Measurements from ENCODE around the gene SEL1L. TPM values are rescaled to one million over a fixed set of nuclear protein-coding genes. Genes with fewer than 3 reads are reported as not detected.
"Not testable (repeated sequence)": the region's sequence is repeated elsewhere in the genome, so short reads cannot be mapped to it uniquely, and the experiment has no call there.

The SEL1L gene
- polyA plus RNA-seq, 1 experiment = 40.7 TPM

DNA sequence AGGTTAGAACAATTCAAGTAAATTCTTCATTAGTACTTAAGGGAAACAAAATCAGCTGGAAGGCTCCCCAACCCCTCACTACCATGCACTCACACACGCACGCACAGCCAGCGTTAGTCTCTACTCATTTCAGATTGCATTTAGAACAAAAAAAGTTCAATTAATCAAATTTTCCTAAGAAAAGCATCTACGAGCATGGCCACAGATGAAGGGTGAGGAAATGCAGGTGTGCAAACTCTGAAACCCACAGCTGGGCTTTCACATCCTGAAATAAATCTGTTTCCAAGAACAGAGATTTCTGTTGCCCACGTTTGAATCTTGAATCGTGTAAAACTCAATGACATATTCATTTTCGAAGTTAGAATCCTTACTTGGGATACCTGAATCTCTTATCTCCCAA is 62.6 kb downstream of the SEL1L start:
- no peak overlapping the region for H3K27ac ChIP-seq (ENCODE audit: low read depth, low read length)
- ChIA-PET POLR2A (interaction anchor here (0.7 kb wide), 1 partner anchor 17 kb away, joined by 5 read pairs; no protein-coding TSS in a partner anchor), CTCF (interaction anchor here (4.8 kb wide), 1 partner anchor 202 kb away, joined by 21 read pairs; no protein-coding TSS in a partner anchor)
- no peaks in the 10 kb centered on the region for H3K9me3 ChIP-seq (ENCODE audit: control insufficient read depth, insufficient read depth, low read length)
- no peak overlapping the region for H3K4me3 ChIP-seq (ENCODE audit: low read depth, low read length)
- no peaks in the 10 kb centered on the region for H3K27me3 ChIP-seq (ENCODE audit: control insufficient read depth, insufficient read depth, low read length)
- no peak for DNase-seq (ENCODE audit: low read depth, low spot score)
- TF ChIP-seq, protein P1, sequence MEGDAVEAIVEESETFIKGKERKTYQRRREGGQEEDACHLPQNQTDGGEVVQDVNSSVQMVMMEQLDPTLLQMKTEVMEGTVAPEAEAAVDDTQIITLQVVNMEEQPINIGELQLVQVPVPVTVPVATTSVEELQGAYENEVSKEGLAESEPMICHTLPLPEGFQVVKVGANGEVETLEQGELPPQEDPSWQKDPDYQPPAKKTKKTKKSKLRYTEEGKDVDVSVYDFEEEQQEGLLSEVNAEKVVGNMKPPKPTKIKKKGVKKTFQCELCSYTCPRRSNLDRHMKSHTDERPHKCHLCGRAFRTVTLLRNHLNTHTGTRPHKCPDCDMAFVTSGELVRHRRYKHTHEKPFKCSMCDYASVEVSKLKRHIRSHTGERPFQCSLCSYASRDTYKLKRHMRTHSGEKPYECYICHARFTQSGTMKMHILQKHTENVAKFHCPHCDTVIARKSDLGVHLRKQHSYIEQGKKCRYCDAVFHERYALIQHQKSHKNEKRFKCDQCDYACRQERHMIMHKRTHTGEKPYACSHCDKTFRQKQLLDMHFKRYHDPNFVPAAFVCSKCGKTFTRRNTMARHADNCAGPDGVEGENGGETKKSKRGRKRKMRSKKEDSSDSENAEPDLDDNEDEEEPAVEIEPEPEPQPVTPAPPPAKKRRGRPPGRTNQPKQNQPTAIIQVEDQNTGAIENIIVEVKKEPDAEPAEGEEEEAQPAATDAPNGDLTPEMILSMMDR (IDR thresholded peaks at IDR 0.05; ENCODE audit: low read depth, low read length) = no peak

DNA sequence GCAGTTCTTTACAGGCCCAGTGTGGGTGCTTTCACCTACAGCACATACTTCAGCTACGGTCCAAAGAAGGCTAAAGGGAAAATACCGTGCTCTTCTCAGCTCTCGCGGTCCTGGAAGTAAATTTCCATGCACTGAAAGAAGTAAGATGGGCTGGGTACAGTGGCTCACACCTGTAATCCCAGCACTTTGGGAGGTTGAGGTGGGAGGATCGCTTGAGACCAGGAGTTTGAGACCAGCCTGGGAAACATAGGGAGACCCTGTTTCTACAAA is 63.2 kb downstream of the SEL1L start:
- DNase-seq (ENCODE audit: low read depth, low spot score); H3K9me3 ChIP-seq (ENCODE audit: control insufficient read depth, insufficient read depth, low read length); H3K4me3 ChIP-seq (ENCODE audit: low read depth, low read length); H3K27me3 ChIP-seq (ENCODE audit: control insufficient read depth, insufficient read depth, low read length); POLR2A ChIA-PET; H3K27ac ChIP-seq (ENCODE audit: low read depth, low read length): not testable (repeated sequence)
- CTCF ChIA-PET = interaction anchor here (4.8 kb wide), 1 partner anchor 201 kb away, joined by 21 read pairs; no protein-coding TSS in a partner anchor

DNA sequence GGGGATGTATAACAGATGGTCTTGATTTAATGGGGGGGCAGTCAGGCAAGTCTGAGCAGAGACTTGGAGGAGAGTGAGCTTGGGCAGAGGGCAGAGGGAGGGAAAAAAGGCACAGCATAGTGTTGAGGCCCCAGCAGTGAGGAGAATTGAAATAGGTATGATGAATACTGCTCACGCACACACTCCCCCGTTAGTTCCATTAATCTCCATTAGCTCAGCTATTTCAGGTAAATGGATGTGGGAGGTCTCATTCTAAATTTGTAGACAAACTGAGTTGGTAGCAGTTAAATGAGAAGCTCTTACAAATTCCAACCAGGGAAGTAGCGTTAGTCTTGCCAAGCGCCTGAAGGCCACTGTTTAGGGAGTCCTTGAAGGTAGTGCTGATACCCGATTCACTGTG is 66.8 kb downstream of the SEL1L start:
- Histone ChIP-seq H3K27ac (ENCODE audit: low read depth, low read length) (no peak overlapping the region), H3K27me3 (ENCODE audit: control insufficient read depth, insufficient read depth, low read length) (no peaks in the 10 kb centered on the region), H3K4me3 (ENCODE audit: low read depth, low read length) (no peak overlapping the region), H3K9me3 (ENCODE audit: control insufficient read depth, insufficient read depth, low read length) (no peaks in the 10 kb centered on the region)
- TF ChIP-seq, protein P1 (IDR thresholded peaks at IDR 0.05; ENCODE audit: low read depth, low read length) = no peak
- POLR2A ChIA-PET = no interaction called here
- no peak for DNase-seq (ENCODE audit: low read depth, low spot score)
- CTCF ChIA-PET = interaction anchor here (4.5 kb wide), 1 partner anchor 13 kb away, joined by 66 read pairs; no protein-coding TSS in a partner anchor

DNA sequence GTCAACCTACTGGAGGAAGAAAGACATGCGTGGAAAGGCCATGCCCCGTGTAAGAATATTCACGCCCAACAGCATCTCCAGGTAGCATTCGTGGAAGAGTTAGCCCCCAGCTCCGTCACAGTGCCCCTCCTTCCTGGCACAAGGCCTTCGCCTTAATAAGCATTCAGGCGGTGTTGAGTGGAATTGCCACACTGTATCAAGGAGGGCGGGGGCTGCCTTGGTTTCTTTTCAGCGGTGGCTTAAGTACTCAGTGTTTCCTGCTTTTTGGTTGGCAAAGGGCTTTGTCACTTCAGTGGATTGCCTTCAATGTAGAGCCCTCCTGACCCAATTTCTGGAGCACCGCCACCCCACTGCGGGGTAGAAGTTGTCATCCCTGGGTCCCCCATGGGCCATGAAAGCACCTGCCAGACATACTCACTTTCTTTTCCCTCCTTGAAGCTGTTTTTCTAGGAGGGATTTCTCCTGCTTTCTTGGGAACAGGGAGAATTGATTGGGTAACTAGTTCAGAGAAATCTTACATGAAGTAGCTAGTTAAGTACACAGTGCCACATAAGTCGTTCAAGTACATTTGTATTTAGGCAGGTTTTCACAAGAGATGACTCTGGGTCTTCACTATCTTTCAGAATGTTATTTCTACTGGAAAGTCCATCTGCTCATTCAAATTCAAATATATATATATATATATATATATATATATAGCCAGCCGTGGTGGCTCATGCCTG is 68.0 kb downstream of the SEL1L start:
- CTCF ChIA-PET = interaction anchor here (0.7 to 4.5 kb wide), 14 partner anchors 12 to 286 kb away, joined by 3 to 156 read pairs (median 4); no protein-coding TSS in a partner anchor
- DNase-seq (ENCODE audit: low read depth, low spot score) = no peak
- no peaks in the 10 kb centered on the region for H3K27me3 ChIP-seq (ENCODE audit: control insufficient read depth, insufficient read depth, low read length)
- H3K4me3 ChIP-seq (ENCODE audit: low read depth, low read length) = no peak overlapping the region
- no peak overlapping the region for H3K27ac ChIP-seq (ENCODE audit: low read depth, low read length)
- TF ChIP-seq, protein P1 (IDR thresholded peaks at IDR 0.05; ENCODE audit: low read depth, low read length) = no peak
- POLR2A ChIA-PET = no interaction called here
- no peaks in the 10 kb centered on the region for H3K9me3 ChIP-seq (ENCODE audit: control insufficient read depth, insufficient read depth, low read length)

DNA sequence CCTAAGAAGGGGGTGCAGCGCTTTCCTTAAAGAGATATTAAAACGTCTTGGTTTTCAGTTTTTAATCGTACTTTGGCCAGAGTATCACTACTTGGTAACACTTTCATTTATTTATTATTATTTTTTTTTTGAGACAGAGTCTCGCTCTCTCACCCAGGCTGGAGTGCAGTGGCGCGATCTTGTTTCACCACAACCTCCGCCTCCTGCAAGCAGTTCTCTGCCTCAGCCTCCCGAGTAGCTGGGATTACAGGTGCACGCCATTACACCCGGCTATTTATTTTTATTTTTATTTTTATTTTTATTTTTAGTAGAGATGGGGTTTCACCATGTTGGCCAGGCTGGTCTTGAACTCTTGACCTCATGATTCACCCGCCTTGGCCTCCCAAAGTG is 68.7 kb downstream of the SEL1L start:
- H3K9me3 ChIP-seq (ENCODE audit: control insufficient read depth, insufficient read depth, low read length); DNase-seq (ENCODE audit: low read depth, low spot score); H3K27ac ChIP-seq (ENCODE audit: low read depth, low read length); H3K27me3 ChIP-seq (ENCODE audit: control insufficient read depth, insufficient read depth, low read length): not testable (repeated sequence)
- POLR2A ChIA-PET = interaction anchor here (0.6 to 1.0 kb wide), 2 partner anchors 20 to 244 kb away, joined by 3 to 4 read pairs; partner anchors contain the start of gene GTF2A1
- CTCF ChIA-PET = interaction anchor here (0.5 to 4.5 kb wide), 48 partner anchors 8 to 491 kb away, joined by 3 to 156 read pairs (median 4); partner anchors contain the start of gene SEL1L
- H3K4me3 ChIP-seq (ENCODE audit: low read depth, low read length) = peak overlapping the region; percentile 62

All from AG04450 (cell line).